ENCODE data around the gene CTSD.
"Not testable (repeated sequence)": the region's sequence is repeated elsewhere in the genome, so short reads cannot be mapped to it uniquely, and the experiment has no call there.

The CTSD gene

GRCh38 chr11:1763796-1764661, at the start of gene CTSD:
CTSD (minus strand) TSS chr11:1763927; CDS start chr11:1763859, 68 bp downstream.
- DNase-seq, result peak; percentile 85

GRCh38 chr11:1813356-1813755, 49.6 kb upstream of the CTSD start:
- not testable (repeated sequence) for DNase-seq

GRCh38 chr11:1812801-1813200, 49.1 kb upstream of the CTSD start:
- DNase-seq, result no peak

GRCh38 chr11:1812274-1812673, 48.5 kb upstream of the CTSD start:
- no peak for DNase-seq

GRCh38 chr11:1810761-1811160, 47.0 kb upstream of the CTSD start:
- no peak for DNase-seq

GRCh38 chr11:1807264-1807995, 43.7 kb upstream of the CTSD start:
- DNase-seq, result no peak

- no peak for DNase-seq
Observed at GRCh38 chr11:1805525-1805924, 41.8 kb upstream of the CTSD start.

GRCh38 chr11:1803835-1804519, 40.2 kb upstream of the CTSD start:
- DNase-seq, result not testable (repeated sequence)

- DNase-seq, result no peak
Observed at GRCh38 chr11:1803246-1803645, 39.5 kb upstream of the CTSD start.

GRCh38 chr11:1797391-1798125, 33.8 kb upstream of the CTSD start:
- DNase-seq, result no peak

GRCh38 chr11:1796413-1797011, 32.8 kb upstream of the CTSD start:
- no peak for DNase-seq

- no peak for DNase-seq
Observed at GRCh38 chr11:1793081-1793480, 29.4 kb upstream of the CTSD start.

GRCh38 chr11:1792461-1792860, 28.7 kb upstream of the CTSD start:
- no peak for DNase-seq

GRCh38 chr11:1791912-1792311, 28.2 kb upstream of the CTSD start:
- no peak for DNase-seq

- DNase-seq, result no peak
Observed at GRCh38 chr11:1786466-1786865, 22.7 kb upstream of the CTSD start.

- no peak for DNase-seq
Observed at GRCh38 chr11:1785749-1786413, 22.2 kb upstream of the CTSD start.

- no peak for DNase-seq
Observed at GRCh38 chr11:1784761-1785650, 21.3 kb upstream of the CTSD start.

- DNase-seq, result no peak
Observed at GRCh38 chr11:1783725-1784529, 20.2 kb upstream of the CTSD start.

- DNase-seq, result no peak
Observed at GRCh38 chr11:1782831-1783724, 19.4 kb upstream of the CTSD start.
